DND-41 (cell line): ENCODE results near the gene IMMP1L.

ENCODE experiments used
- CTCF ChIP-seq: IDR thresholded peaks from 2 replicates; pipeline ENCODE4 v1.5.1; 2012; ENCODE audit warnings: borderline replicate concordance, low read length, moderate library complexity, mild to moderate bottlenecking; ENCODE audit not compliant: poor library complexity, severe bottlenecking; ENCODE audit errors: extremely low read depth
- EZH2 ChIP-seq: IDR thresholded peaks from 3 replicates; pipeline ENCODE4 v1.6.1; 2012; ENCODE audit warnings: borderline replicate concordance, low read depth, mild to moderate bottlenecking, moderate library complexity, low read length, inconsistent platforms; ENCODE audit not compliant: severe bottlenecking

GRCh38 chr11:31408201-31408600, 101.2 kb downstream of the IMMP1L start:
- TF ChIP-seq CTCF (no peak), EZH2 (no peak)
